ENCODE results near the gene DNAJB11. TPM values are rescaled to one million over a fixed set of nuclear protein-coding genes. Genes with fewer than 3 reads are reported as not detected.

The DNAJB11 gene
- total and polyA plus RNA-seq, 2 experiments from 2014 or later, result 72.6 to 85.6 TPM

GRCh38 chr3:186612721-186613636 lies 42.5 kb downstream of the DNAJB11 start, which contains the start of gene AHSG:
TSS of gene AHSG (plus strand) at chr3:186613060. CDS start at chr3:186613142, 82 bp downstream.
- Mint-ChIP-seq H3K4me1 (peaks cover 13% of the 10 kb centered on the region), H3K27me3 (ENCODE audit: insufficient read depth, low read depth, poor library complexity) (peaks cover 10% of the 10 kb centered on the region), H3K27ac (no peak within 1 kb of the TSS), H3K9me3 (peaks cover 3% of the 10 kb centered on the region; the same call in 1 of the 3 replicates), H3K36me3 (ENCODE audit: low read depth) (no peaks in the 10 kb centered on the region), H3K4me3 (no peak within 1 kb of the TSS)
- H3K36me3 ChIP-seq (ENCODE audit: insufficient read depth), result no peaks in the 10 kb centered on the region
- H3K4me3 ChIP-seq, result no peak within 1 kb of the TSS
- H3K79me2 ChIP-seq (replicated peaks; ENCODE audit: insufficient read depth), result no peaks in the 10 kb centered on the region
- H3K4me2 ChIP-seq, result no peak within 1 kb of the TSS
- no peaks in the 10 kb centered on the region for H4K20me1 ChIP-seq (replicated peaks; ENCODE audit: insufficient read depth)
- no peaks in the 10 kb centered on the region for H3F3A ChIP-seq (replicated peaks; ENCODE audit: low read depth)
- no peak for ATAC-seq
- no peak for DNase-seq (ENCODE audit: low spot score)
- no peak within 1 kb of the TSS for H3K27ac ChIP-seq (ENCODE audit: low read depth)
- H3K4me1 ChIP-seq (ENCODE audit: insufficient read depth), result peaks cover 11% of the 10 kb centered on the region
- H3K27me3 ChIP-seq (ENCODE audit: insufficient read depth), result peaks cover 5% of the 10 kb centered on the region; the same call in 1 of the 2 replicates
- no peak within 1 kb of the TSS for H2AFZ ChIP-seq
- no peaks in the 10 kb centered on the region for H3K9me2 ChIP-seq (ENCODE audit: insufficient read depth)
- TF ChIP-seq REST (IDR thresholded peaks at IDR 0.05; ENCODE audit: unreplicated experiment), result no peak
- TF ChIP-seq JUNB (IDR thresholded peaks at IDR 0.05; ENCODE audit: unreplicated experiment), result no peak
- no peak for TF ChIP-seq STAT1 (IDR thresholded peaks at IDR 0.05; ENCODE audit: unreplicated experiment)
- no peak for TF ChIP-seq ZNF114 (CRISPR knock-in tag; IDR thresholded peaks at IDR 0.05)
- TF ChIP-seq ETS1 (IDR thresholded peaks at IDR 0.05), result no peak
- no peak for TF ChIP-seq EZH2 (IDR thresholded peaks at IDR 0.05; ENCODE audit: low read depth, unreplicated experiment)
- TF ChIP-seq ZNF462 (CRISPR knock-in tag; IDR thresholded peaks at IDR 0.05), result no peak
- TF ChIP-seq NANOG (IDR thresholded peaks at IDR 0.05; ENCODE audit: borderline replicate concordance), result no peak
- no peak for TF ChIP-seq CTCF (conservative IDR thresholded peaks at IDR 0.05; ENCODE audit: low read depth in 2 of 2)
- no peak for TF ChIP-seq ZNF331 (CRISPR knock-in tag; IDR thresholded peaks at IDR 0.05; ENCODE audit: low read depth)
